GM18520 (cell line): ENCODE data around the gene SCGB1D2.
"Not testable (repeated sequence)": the region's sequence is repeated elsewhere in the genome, so short reads cannot be mapped to it uniquely, and the experiment has no call there.

Experiments
- ATAC-seq: cut with Tn5 transposase; IDR thresholded peaks from one replicate; pipeline ENCODE4 v1.9.1; 2021; ENCODE audit not compliant: unreplicated experiment

The SCGB1D2 gene

GRCh38 chr11:62242021-62242420, at the start of gene SCGB1D2:
Gene SCGB1D2, plus strand, starts transcription at chr11:62242239. Its CDS starts 69 bp downstream, at chr11:62242308.
- ATAC-seq, result no peak

GRCh38 chr11:62193952-62194351, 48.1 kb upstream of the SCGB1D2 start:
- no peak for ATAC-seq

- not testable (repeated sequence) for ATAC-seq
These were observed 47.0 kb upstream of the SCGB1D2 start for GRCh38 chr11:62195010-62195409.

- ATAC-seq, result no peak
These were observed 46.1 kb upstream of the SCGB1D2 start for GRCh38 chr11:62195945-62196344.

- ATAC-seq, result not testable (repeated sequence)
These were observed 44.6 kb upstream of the SCGB1D2 start for GRCh38 chr11:62197400-62197799.

- no peak for ATAC-seq
These were observed 40.7 kb upstream of the SCGB1D2 start for GRCh38 chr11:62201376-62201775.

GRCh38 chr11:62202910-62203309, 39.1 kb upstream of the SCGB1D2 start:
- ATAC-seq, result no peak

- no peak for ATAC-seq
These were observed 37.6 kb upstream of the SCGB1D2 start for GRCh38 chr11:62204430-62204829.

GRCh38 chr11:62205441-62205840, 36.6 kb upstream of the SCGB1D2 start:
- no peak for ATAC-seq

- ATAC-seq, result not testable (repeated sequence)
These were observed 35.6 kb upstream of the SCGB1D2 start for GRCh38 chr11:62206276-62207066.

GRCh38 chr11:62208785-62209144, 33.3 kb upstream of the SCGB1D2 start:
- no peak for ATAC-seq

- no peak for ATAC-seq
These were observed 24.8 kb upstream of the SCGB1D2 start for GRCh38 chr11:62217191-62217748.

GRCh38 chr11:62221498-62221897, 20.5 kb upstream of the SCGB1D2 start:
- ATAC-seq, result no peak

GRCh38 chr11:62223095-62223494, 18.9 kb upstream of the SCGB1D2 start:
- ATAC-seq, result no peak

- no peak for ATAC-seq
These were observed 8.3 kb upstream of the SCGB1D2 start for GRCh38 chr11:62233730-62234129.

- no peak for ATAC-seq
These were observed 5.9 kb upstream of the SCGB1D2 start for GRCh38 chr11:62236187-62236586.

- no peak for ATAC-seq
These were observed 4.5 kb upstream of the SCGB1D2 start for GRCh38 chr11:62237499-62237898.

GRCh38 chr11:62238151-62238550, 3.9 kb upstream of the SCGB1D2 start:
- ATAC-seq, result no peak

- no peak for ATAC-seq
These were observed 944 bp upstream of the SCGB1D2 start for GRCh38 chr11:62241095-62241494.

- ATAC-seq, result no peak
These were observed 3.3 kb downstream of the SCGB1D2 start for GRCh38 chr11:62245271-62245753.

GRCh38 chr11:62251698-62252097, 9.7 kb downstream of the SCGB1D2 start:
- no peak for ATAC-seq

- ATAC-seq, result no peak
These were observed 12.0 kb downstream of the SCGB1D2 start for GRCh38 chr11:62253999-62254542.
